ENCODE results near the gene PCSK2.

The PCSK2 gene

DNA sequence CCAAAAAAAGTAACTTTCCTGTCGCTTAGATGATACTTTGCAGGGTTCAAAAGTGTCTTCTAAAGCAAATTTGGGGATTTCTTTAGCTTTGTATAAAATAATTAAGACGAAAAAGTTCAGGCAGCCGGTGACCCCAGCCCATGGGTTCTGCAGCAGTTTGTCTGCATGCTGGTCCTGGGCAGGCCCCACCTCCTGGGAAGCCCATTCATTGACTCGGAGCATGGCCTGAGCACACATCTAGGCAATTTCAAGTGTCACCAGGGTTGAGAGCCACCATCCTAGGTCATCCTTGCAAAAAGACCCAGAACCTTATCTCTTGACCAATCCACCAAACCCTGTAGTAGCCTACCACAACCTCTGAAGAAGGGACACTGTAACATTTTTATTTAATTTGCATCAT, 283.7 kb downstream of the PCSK2 start:
- DNase-seq, result no peak

GRCh38 chr20:17511401-17511800, 284.6 kb downstream of the PCSK2 start:
- no peak for DNase-seq

GRCh38 chr20:17513939-17514338, 287.1 kb downstream of the PCSK2 start:
- no peak for DNase-seq

DNA sequence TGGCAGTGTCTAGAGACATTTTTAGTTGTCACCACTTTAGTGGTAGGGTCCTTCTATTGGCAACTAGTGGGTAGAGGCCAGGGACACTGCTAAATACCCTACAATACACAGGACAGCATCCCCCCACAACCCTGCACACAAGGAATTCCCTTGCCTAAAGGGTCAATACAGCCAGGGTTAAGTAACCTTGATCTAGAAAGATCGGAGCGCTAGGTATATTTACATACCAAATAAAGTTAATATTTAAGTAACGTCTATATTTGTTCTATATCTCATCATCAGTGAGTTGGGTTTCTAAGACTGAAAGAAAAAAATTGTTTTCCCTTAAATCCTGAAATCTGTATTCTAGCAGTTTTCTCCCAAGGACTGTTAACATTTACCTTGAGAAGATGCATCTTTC, 288.2 kb downstream of the PCSK2 start:
- DNase-seq, result no peak

GRCh38 chr20:17518339-17519052, 291.7 kb downstream of the PCSK2 start:
- no peak for DNase-seq

- no peak for DNase-seq
Measured at GRCh38 chr20:17519606-17520285, 292.9 kb downstream of the PCSK2 start.

- peak; percentile 21 for DNase-seq
Measured at GRCh38 chr20:17520583-17520982, 293.7 kb downstream of the PCSK2 start.

DNA sequence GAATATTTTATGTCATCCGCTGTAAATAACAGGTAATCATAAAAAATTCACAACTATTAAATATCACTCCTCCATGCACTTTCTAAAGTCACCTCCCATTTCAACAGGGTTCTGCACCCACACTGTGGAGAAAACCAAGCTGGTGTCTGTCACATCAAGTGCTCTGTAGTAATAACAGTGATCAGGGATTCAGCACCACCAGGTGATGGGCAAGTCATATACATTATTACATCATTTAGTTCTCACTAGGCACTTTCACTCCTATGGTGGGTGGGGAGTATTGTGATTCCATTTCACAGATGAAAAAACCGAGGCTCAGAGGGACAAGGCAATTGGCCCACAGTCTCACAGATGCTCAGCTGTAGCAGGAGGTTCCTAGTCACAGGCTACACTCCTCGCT, 295.7 kb downstream of the PCSK2 start:
- no peak for DNase-seq

- no peak for DNase-seq
Measured at GRCh38 chr20:17523326-17523725, 296.5 kb downstream of the PCSK2 start.

- no peak for DNase-seq
Measured at GRCh38 chr20:17524560-17524959, 297.7 kb downstream of the PCSK2 start.

- DNase-seq, result no peak
Measured at GRCh38 chr20:17525132-17525531, 298.3 kb downstream of the PCSK2 start.

- peak; percentile 16 for DNase-seq
Measured at GRCh38 chr20:17525650-17526049, 298.8 kb downstream of the PCSK2 start.

DNA sequence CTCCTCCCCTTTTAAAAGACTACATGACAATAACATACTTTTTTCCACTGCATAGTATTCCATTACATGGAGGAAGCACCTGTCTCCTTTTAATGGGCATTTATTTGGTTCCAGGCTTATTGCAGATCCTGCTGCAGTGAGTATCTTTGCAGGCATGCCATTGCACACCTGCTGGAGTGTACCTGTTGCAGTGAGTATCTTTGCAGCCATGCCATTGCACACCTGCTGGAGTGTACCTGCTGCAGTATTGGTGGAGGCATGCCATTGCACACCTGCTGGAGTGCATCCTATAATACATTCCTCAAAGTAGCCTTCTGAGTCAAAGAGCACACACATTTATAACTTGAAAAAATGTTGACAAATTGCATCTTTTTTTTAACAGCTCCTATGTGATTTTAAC, 302.7 kb downstream of the PCSK2 start:
- DNase-seq, result no peak

DNA sequence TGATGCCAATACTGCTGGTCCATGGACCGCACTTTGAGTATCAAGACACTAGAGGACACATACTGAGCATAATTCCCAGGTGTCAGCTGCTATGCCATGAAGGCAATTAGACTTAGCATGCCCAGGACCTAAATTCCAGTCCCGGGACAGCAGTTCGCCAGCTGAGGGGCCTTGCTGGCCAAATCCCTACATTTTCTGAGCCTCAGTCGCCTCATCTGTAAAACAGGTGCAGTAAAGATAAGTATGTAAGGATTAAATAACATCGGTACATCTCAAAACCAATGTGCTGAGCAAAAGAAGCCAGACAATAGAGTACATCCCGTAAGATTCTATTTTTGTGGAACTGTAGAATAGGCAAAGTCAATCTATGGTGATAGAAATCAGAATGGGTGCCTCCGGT, 303.3 kb downstream of the PCSK2 start:
- DNase-seq, result no peak

DNA sequence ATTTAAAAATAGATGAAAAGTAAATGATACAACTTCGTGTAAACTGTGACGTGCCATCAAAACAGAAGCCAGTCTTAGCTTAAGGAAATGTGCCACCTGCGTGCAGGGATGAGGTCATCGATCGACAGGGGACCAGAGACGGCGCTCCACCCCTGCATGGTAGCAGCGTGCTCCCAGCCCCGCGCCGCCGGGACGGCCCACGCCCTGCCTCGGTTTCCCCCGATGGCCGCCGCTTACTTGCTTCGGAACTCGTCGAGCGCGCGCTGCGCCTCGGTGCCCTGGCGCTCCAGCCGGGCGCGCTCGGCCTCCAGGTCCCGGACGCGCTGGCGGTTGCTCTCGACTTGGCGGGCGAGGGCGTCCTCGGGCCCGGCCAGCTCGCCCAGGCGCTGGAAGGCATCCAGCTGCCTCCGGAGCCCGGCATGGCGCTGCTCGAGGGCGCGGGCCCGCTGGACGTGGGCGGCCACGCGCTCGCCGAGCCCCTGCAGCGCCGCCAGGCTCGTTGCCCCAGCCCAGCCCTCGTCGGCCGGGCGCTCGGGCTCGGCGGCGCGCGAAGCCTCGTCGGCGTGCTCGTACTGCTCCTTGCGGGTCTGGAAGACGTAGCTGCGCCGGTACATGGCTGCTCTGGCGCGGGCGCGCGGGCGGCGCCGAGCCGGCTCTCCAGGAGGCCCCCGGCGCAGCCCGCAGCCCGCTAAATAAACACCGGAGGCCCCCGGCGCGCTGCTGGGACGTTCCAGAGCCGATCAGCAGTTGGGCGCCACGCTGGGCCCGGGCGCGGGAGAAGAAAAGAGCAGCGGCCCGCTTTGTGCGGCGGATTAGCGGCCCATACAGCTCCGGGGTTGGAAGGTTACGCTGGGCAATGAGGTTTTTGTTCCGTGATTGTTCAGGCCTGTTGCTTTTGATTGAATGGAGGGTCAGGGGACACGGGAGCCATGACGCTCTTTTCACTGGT, 304.1 kb downstream of the PCSK2 start, which contains the start of gene BFSP1:
TSS of gene BFSP1 (minus strand) at position 664 of the 949 bp plus-strand sequence. CDS start at position 614, 50 bp downstream.
- peak; percentile 65 for DNase-seq

- DNase-seq, result no peak
Measured at GRCh38 chr20:17531665-17532025, 304.8 kb downstream of the PCSK2 start.

DNA sequence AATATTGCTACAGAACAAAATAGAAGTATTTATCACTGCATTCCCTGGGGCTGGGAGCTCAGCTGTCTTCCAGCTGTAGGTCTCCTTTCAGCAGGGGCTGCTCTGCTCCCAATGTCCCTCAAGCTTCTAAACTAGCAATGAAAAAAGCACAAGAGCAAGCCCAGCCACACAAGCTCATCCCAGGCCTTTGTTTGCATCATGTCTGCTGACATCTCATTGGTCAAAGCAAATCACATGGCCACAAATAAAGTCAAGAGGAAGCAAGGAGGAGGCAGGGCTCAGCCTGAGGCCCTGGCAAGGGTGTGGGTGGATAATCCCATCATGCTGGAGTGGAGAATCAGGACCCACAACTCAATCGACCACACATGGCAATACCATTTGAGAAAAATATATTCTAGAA, 306.6 kb downstream of the PCSK2 start:
- DNase-seq, result peak; percentile 72

DNA sequence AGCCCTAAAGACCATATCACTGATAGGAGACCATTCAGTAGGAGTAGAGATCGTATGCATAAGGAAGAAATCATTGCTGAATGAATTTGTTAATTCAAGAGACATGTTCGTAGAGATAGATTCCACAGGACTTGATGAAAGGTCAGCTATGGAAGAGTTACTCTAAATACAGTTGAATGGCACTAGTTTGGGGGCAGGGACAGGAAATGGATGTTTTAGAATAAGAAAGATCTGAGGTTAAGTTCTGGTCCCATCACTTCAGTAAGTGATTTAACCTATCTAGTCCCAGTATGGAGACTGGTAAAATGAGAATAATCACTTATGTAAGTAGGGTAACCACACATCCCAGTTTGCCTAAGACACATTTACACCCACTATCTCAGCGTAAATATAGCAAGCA, 307.2 kb downstream of the PCSK2 start:
- DNase-seq, result no peak

Measured in fibroblast of skin of right biceps (primary cell).